ENCODE measurements around the gene RRM2. TPM values are rescaled to one million over a fixed set of nuclear protein-coding genes. Genes with fewer than 3 reads are reported as not detected.
A peak's percentile ranks its signal among the peaks of the same experiment; 100 is the strongest.
"Not testable (repeated sequence)": the region's sequence is repeated elsewhere in the genome, so short reads cannot be mapped to it uniquely, and the experiment has no call there.

Gene RRM2
- total and polyA plus RNA-seq, 4 donors = 0.23 to 4.6 (median 3.1) TPM

DNA sequence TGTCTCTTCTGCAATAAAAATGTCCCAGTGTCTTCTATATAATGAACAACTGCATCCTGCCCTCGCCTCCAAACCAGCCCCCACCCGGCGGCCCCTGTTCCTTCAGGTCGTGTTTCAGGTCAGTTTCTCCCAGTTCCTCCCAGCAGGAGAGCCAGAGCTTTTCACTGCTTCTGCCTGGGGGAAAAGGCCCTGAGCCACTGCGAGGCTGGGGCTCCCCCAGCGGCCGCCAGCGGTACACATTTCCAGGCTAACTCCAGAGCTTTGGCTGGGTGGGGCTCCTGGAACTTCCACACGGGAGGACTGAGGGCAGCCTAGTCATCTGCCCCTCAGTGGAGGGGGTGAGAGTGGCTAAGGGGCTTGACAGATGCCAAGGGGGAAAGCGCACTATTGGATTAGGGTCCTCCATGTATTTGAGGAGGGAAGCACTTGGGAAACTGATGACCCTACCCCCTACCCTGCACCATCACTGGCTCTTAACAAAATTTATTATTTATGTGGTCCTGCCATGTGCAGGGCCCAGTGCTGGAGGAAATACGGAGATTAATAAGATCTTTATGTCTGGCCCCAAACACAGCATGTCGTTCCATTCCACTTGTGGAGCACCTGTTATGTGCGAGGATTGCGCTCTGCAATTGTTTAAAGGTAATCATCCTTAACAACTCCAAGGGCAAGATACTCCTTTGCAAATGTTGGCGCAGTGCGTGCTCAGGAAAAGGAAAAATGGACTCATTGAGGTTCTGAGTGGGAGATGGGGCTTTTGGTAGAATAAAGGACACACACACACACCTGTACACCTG, 25.0 kb upstream of the RRM2 start:
- H3K27ac ChIP-seq (ENCODE audit: low read depth in 1 of 2, low read length in 2 of 2) = no peak overlapping the region
- H3K4me1 ChIP-seq (ENCODE audit: control insufficient read depth in 1 of 2, insufficient read depth in 2 of 2, low read length in 2 of 2) = no peaks in the 10 kb centered on the region
- H3K27me3 ChIP-seq (ENCODE audit: control insufficient read depth in 1 of 2, insufficient read depth in 2 of 2, low read length in 1 of 2) = no peaks in the 10 kb centered on the region
- intact Hi-C loops (cut with DNase I) = loop anchor here (1.0 to 2.0 kb wide), 2 partner anchors 25 kb away; no protein-coding TSS in a partner anchor
- no peak overlapping the region for H3K4me3 ChIP-seq (ENCODE audit: low read length in 2 of 2)
- WGBS, 2 donors = 35 to 37% methylated on average over 16 of the region's 16 CpGs
- H3K9me3 ChIP-seq (ENCODE audit: control insufficient read depth, low read length) = no peaks in the 10 kb centered on the region
- DNase-seq (peak; percentile 75 to 89), ATAC-seq (ENCODE audit: low FRiP score) (peak; percentile 87)
- H3K36me3 ChIP-seq (ENCODE audit: control insufficient read depth in 1 of 2, insufficient read depth in 2 of 2, low read length in 1 of 2) = no peaks in the 10 kb centered on the region

DNA sequence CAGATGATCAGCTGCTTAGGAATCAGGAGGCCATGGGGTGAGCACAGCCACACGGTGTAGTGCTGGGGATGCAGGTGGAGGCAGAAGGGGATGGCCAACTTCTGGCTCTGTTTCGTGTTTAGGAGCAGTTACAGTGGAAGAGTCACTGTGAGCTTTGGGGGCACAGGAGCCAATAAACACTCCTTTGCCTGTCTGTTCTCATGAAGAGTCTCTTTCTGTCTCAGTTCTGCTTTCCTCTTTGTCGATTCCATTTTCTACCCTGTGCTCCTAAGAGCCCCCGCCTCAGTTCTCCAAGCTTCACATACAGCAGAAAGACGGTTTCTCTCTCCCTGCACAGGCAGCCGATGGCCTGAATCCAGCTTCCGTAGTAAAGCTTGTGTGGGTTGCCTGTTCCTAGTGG, 21.0 kb upstream of the RRM2 start:
- DNase-seq (no peak), ATAC-seq (ENCODE audit: low FRiP score) (no peak)
- Histone ChIP-seq H3K27me3 (ENCODE audit: control insufficient read depth in 1 of 2, insufficient read depth in 2 of 2, low read length in 1 of 2) (no peaks in the 10 kb centered on the region), H3K36me3 (ENCODE audit: control insufficient read depth in 1 of 2, insufficient read depth in 2 of 2, low read length in 1 of 2) (no peaks in the 10 kb centered on the region), H3K27ac (ENCODE audit: low read depth in 1 of 2, low read length in 2 of 2) (no peak overlapping the region), H3K9me3 (ENCODE audit: control insufficient read depth, low read length) (no peaks in the 10 kb centered on the region), H3K4me3 (ENCODE audit: low read length in 2 of 2) (no peak overlapping the region), H3K4me1 (ENCODE audit: control insufficient read depth in 1 of 2, insufficient read depth in 2 of 2, low read length in 2 of 2) (no peaks in the 10 kb centered on the region)
- 71 to 74% methylated on average over 7 of the region's 7 CpGs for WGBS, 2 donors
- intact Hi-C loops (cut with DNase I) = no loop called here

DNA sequence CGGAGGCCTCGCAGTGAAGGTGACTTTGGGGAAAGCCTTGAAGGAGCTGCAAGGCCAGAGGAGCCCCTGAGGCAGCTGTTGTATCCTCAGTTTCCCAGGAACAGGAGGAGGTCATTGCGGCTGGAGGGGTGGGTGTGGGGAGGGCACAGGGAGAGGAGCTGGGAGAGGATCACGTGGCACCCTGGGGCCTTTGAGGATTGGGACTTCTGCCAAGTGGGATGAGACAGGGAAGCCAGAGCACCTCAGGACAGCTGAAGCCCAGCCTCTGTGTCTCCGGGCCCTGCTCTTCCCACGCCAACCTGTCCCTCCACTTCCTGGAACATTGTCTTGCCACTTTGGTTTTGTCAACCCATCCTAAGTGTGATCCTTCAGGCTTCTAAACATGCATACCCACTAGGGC, 19.4 kb upstream of the RRM2 start:
- intact Hi-C loops (cut with DNase I) = no loop called here
- Histone ChIP-seq H3K4me3 (ENCODE audit: low read length in 2 of 2) (no peak overlapping the region), H3K9me3 (ENCODE audit: control insufficient read depth, low read length) (no peaks in the 10 kb centered on the region), H3K27ac (ENCODE audit: low read depth in 1 of 2, low read length in 2 of 2) (no peak overlapping the region), H3K27me3 (ENCODE audit: control insufficient read depth in 1 of 2, insufficient read depth in 2 of 2, low read length in 1 of 2) (no peaks in the 10 kb centered on the region), H3K36me3 (ENCODE audit: control insufficient read depth in 1 of 2, insufficient read depth in 2 of 2, low read length in 1 of 2) (no peaks in the 10 kb centered on the region), H3K4me1 (ENCODE audit: control insufficient read depth in 1 of 2, insufficient read depth in 2 of 2, low read length in 2 of 2) (no peaks in the 10 kb centered on the region)
- ATAC-seq (ENCODE audit: low FRiP score) (no peak), DNase-seq (no peak)
- 92 to 94% methylated on average over 6 of the region's 6 CpGs for WGBS, 2 donors

DNA sequence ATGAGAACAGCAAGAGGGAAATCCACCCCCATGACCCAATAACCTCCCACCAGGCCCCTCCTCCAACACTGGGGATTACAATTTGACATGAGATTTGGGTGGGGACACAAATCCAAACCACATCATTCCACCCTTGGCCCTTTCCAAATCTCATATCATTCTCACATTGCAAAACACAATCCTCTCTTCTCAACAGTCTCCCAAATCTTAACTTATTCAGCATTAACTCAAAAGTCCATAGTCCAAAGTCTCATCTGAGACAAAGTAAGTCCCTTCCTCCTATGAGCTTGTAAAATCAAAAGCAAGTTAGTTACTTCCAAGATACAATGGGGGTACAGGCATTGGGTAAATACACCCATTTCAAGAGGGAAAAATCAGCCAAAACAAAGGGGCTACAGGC, 17.6 kb upstream of the RRM2 start:
- H3K4me1 ChIP-seq (ENCODE audit: control insufficient read depth in 1 of 2, insufficient read depth in 2 of 2, low read length in 2 of 2); H3K27ac ChIP-seq (ENCODE audit: low read depth in 1 of 2, low read length in 2 of 2); ATAC-seq (ENCODE audit: low FRiP score); intact Hi-C loops (cut with DNase I); DNase-seq; H3K9me3 ChIP-seq (ENCODE audit: control insufficient read depth, low read length); H3K36me3 ChIP-seq (ENCODE audit: control insufficient read depth in 1 of 2, insufficient read depth in 2 of 2, low read length in 1 of 2); H3K4me3 ChIP-seq (ENCODE audit: low read length in 2 of 2); H3K27me3 ChIP-seq (ENCODE audit: control insufficient read depth in 1 of 2, insufficient read depth in 2 of 2, low read length in 1 of 2): not testable (repeated sequence)

DNA sequence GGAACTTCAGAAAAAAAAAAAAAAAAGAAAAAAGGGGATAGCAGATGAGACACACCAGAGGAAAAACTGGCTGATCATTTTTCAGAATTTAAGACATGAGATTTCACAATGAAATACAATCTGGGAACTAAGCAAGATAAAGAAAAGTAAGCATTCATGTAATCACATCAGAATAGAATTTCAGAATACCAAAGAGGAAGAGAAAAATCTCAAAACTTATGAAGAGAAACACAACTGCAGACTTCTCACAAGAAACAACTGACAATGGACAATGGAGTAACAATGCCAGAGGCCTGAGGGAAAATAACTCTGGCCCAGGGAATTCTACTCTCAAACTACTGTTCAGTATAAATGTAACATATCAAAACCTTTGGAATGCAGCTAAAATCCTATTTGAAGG, 13.2 kb upstream of the RRM2 start:
- Histone ChIP-seq H3K27ac (ENCODE audit: low read depth in 1 of 2, low read length in 2 of 2) (no peak overlapping the region), H3K36me3 (ENCODE audit: control insufficient read depth in 1 of 2, insufficient read depth in 2 of 2, low read length in 1 of 2) (no peaks in the 10 kb centered on the region), H3K4me1 (ENCODE audit: control insufficient read depth in 1 of 2, insufficient read depth in 2 of 2, low read length in 2 of 2) (no peaks in the 10 kb centered on the region), H3K9me3 (ENCODE audit: control insufficient read depth, low read length) (no peaks in the 10 kb centered on the region), H3K27me3 (ENCODE audit: control insufficient read depth in 1 of 2, insufficient read depth in 2 of 2, low read length in 1 of 2) (no peaks in the 10 kb centered on the region), H3K4me3 (ENCODE audit: low read length in 2 of 2) (no peak overlapping the region)
- ATAC-seq (ENCODE audit: low FRiP score) = no peak
- no peak for DNase-seq
- intact Hi-C loops (cut with DNase I) = no loop called here

DNA sequence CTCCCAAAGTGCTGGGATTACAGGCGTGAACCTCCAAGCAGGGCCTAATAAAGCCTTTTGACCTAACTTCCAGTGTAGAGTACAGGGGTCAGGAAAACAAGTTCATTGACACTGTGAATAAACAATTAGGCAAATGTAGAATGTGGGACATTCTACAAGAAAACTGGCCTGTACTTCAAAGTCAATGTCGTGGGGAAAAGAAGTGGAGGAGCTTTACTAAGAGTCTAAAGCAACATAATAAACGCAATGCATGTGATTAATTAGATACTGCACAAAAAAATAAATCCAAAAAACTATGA, 3.6 kb upstream of the RRM2 start:
- H3K36me3 ChIP-seq (ENCODE audit: control insufficient read depth in 1 of 2, insufficient read depth in 2 of 2, low read length in 1 of 2) = no peaks in the 10 kb centered on the region
- no peaks in the 10 kb centered on the region for H3K4me1 ChIP-seq (ENCODE audit: control insufficient read depth in 1 of 2, insufficient read depth in 2 of 2, low read length in 2 of 2)
- H3K4me3 ChIP-seq (ENCODE audit: low read length in 2 of 2) = no peak overlapping the region
- intact Hi-C loops (cut with DNase I) = no loop called here
- H3K27ac ChIP-seq (ENCODE audit: low read depth in 1 of 2, low read length in 2 of 2) = no peak overlapping the region
- no peaks in the 10 kb centered on the region for H3K27me3 ChIP-seq (ENCODE audit: control insufficient read depth in 1 of 2, insufficient read depth in 2 of 2, low read length in 1 of 2)
- WGBS, 2 donors = 96 to 99% methylated on average over 3 of the region's 3 CpGs
- DNase-seq = no peak
- no peak for ATAC-seq (ENCODE audit: low FRiP score)
- H3K9me3 ChIP-seq (ENCODE audit: control insufficient read depth, low read length) = no peaks in the 10 kb centered on the region

DNA sequence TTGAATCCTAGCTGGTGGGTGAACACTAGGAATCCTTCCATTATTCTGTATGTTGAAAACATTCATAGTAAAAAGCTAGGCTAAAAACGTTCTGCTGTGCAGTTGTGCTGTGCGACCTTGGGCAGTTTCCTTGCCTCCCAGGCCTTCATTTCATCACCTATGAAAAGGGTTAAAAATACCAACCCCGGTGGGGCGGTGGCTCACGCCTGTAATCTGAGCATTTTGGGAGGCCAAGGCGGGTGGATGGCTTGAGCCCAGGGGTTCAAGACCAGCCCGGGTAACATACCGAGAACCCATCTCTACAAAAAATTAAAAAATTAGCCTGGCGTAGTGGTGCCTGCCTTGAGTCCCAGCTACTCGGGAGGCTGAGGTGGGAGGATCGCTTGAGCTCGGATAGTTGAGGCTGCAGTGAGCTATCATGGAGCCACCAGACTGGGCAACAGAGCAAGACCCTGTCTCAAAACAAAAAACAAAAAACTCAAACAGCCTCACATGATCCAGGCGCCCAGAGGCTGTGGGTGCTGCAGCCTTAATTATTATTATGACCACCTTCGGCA, 2.9 kb upstream of the RRM2 start:
- no peaks in the 10 kb centered on the region for H3K9me3 ChIP-seq (ENCODE audit: control insufficient read depth, low read length)
- H3K27me3 ChIP-seq (ENCODE audit: control insufficient read depth in 1 of 2, insufficient read depth in 2 of 2, low read length in 1 of 2) = no peaks in the 10 kb centered on the region
- DNase-seq = no peak
- H3K4me3 ChIP-seq (ENCODE audit: low read length in 2 of 2) = no peak overlapping the region
- no peak for ATAC-seq (ENCODE audit: low FRiP score)
- H3K4me1 ChIP-seq (ENCODE audit: control insufficient read depth in 1 of 2, insufficient read depth in 2 of 2, low read length in 2 of 2) = no peaks in the 10 kb centered on the region
- WGBS, 2 donors = 74 to 77% methylated on average over 14 of the region's 14 CpGs
- intact Hi-C loops (cut with DNase I) = loop anchor here (2.0 to 10.0 kb wide), 5 partner anchors 37 to 545 kb away; partner anchors contain the start of genes CYS1 (in 1 of the 2) and HPCAL1 (in 1 of the 2)
- H3K27ac ChIP-seq (ENCODE audit: low read depth in 1 of 2, low read length in 2 of 2) = peak overlapping the region in 1 of 2 donors; percentile 19
- H3K36me3 ChIP-seq (ENCODE audit: control insufficient read depth in 1 of 2, insufficient read depth in 2 of 2, low read length in 1 of 2) = no peaks in the 10 kb centered on the region

DNA sequence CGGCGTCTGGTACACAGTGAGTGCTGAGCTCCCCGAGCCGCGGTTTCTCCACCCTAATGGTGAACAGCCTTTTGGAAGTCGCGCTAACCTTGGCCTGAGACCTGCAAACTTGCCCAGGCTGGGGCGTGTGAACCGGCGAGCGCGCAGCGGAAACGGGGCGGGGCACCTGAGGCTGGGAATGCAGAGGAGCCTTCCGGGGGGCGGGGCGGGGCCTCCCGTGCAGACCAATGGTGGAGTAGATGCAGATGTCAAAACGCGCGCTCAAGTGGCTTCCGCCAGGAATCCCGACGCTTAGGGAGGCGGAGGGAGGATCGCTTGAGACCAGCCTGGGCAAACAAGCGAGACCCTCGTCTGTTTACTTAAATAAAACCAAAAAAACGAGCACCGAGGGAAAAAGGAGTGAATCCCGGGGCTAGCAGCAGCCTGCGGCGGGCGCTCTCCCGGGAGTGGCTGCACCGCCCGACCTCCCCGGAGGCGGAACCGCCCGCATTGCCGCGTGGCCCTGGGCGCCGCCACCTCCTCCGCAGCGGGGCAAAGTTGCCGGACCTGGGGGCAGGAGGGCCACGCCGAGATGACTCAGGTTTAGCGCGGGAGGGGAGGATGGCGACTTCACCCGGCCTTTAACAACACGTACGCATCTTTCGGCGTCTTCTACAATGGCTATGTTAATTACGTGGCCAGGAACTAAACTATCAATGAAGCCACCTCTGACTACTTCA, 2.2 kb upstream of the RRM2 start:
- ATAC-seq (ENCODE audit: low FRiP score) (peak; percentile 90), DNase-seq (peak; percentile 96 to 97)
- 0% methylated on average over 60 of the region's 60 CpGs for whole genome bisulfite sequencing, 2 donors
- intact Hi-C loops (cut with DNase I) = loop anchor here (2.0 to 10.0 kb wide), 5 partner anchors 38 to 544 kb away; partner anchors contain the start of genes CYS1 (in 1 of the 2) and HPCAL1 (in 1 of the 2)
- Histone ChIP-seq H3K27me3 (ENCODE audit: control insufficient read depth in 1 of 2, insufficient read depth in 2 of 2, low read length in 1 of 2) (no peaks in the 10 kb centered on the region), H3K27ac (ENCODE audit: low read depth in 1 of 2, low read length in 2 of 2) (no peak overlapping the region), H3K9me3 (ENCODE audit: control insufficient read depth, low read length) (no peaks in the 10 kb centered on the region), H3K4me3 (ENCODE audit: low read length in 2 of 2) (peak overlapping the region; percentile 12 to 41), H3K4me1 (ENCODE audit: control insufficient read depth in 1 of 2, insufficient read depth in 2 of 2, low read length in 2 of 2) (no peaks in the 10 kb centered on the region), H3K36me3 (ENCODE audit: control insufficient read depth in 1 of 2, insufficient read depth in 2 of 2, low read length in 1 of 2) (no peaks in the 10 kb centered on the region)
